HL-60 (cell line): ENCODE measurements around the gene VPS35.

Experiments used
- DNase-seq, 2 experiments: peaks; one replicate each; pipeline ENCODE4 v3.0.0-alpha.2; 2010 to 2020; ENCODE audit warnings: low read depth in 1 of 2, low spot score in 1 of 2
- H3K27ac ChIP-seq: fragments of 250-450 bp; sonication (Bioruptor Pico); replicated peaks from 2 replicates; pipeline ENCODE4 v1.5.1; 2020; ENCODE audit warnings: mild to moderate bottlenecking, moderate library complexity
- H3K27me3 ChIP-seq: fragments of 250-450 bp; sonication (Bioruptor Pico); 2 replicates; pipeline ENCODE4 v1.5.1; 2021; ENCODE audit warnings: mild to moderate bottlenecking, moderate library complexity; ENCODE audit not compliant: insufficient read depth, poor library complexity, severe bottlenecking
- H3K4me3 ChIP-seq: replicated peaks from 2 replicates; pipeline ENCODE4 v1.5.1; 2011; ENCODE audit warnings: mild to moderate bottlenecking, control low read depth, low read length; ENCODE audit not compliant: insufficient read depth
- GABPA ChIP-seq: IDR thresholded peaks from 2 replicates; pipeline ENCODE4 v1.6.1; 2012; ENCODE audit warnings: low read depth
- POLR2AphosphoS5 ChIP-seq: IDR thresholded peaks from 2 replicates; pipeline ENCODE4 v1.6.1; 2012; ENCODE audit warnings: low read depth
- SPI1 ChIP-seq: IDR thresholded peaks from 2 replicates; pipeline ENCODE4 v1.6.1; 2012; ENCODE audit warnings: low read depth, mild to moderate bottlenecking, borderline replicate concordance
- TF ChIP-seq, protein P1 (sequence below): IDR thresholded peaks from 2 replicates; pipeline ENCODE4 v1.6.1; 2012; ENCODE audit warnings: low read depth; ENCODE audit not compliant: insufficient replicate concordance
- TF ChIP-seq, protein P2 (sequence below): IDR thresholded peaks from one replicate; pipeline ENCODE4 v1.5.1; 2011; ENCODE audit warnings: low read length, control low read depth, inconsistent platforms; ENCODE audit not compliant: insufficient read depth

VPS35 gene

DNA sequence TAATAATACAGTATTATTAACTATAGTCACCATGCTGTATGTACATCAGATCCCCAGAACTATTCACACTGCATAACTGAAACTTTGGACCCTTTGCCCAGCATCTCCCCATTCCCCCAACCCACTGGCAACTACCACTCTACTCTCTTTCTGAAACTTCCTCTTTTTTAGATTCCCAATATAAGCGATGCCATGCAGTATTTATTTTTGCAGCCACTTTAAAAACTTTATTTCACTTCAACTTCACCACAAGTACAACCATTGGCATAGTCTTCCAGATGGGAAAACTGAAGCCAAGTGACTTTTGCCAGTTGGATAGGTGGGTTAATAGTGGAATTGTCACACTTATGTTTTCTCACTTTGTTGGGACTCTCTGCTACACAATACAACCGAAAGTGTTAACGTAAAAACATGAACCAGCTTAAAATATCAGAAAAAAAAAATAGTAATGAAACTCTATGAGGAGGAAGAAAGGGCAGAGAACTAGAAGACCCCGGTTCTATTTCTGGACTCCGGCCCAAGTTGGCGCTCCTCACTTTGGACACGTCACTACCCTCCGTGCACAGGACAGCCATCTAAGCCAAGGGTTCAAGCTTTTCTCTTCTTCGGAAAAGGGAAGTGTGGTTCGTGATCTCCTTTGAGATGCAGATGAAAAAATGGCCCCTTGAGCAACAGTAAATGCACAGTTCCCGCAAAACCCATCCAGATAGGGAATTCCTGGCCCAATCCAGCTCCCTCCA lies 68.5 kb downstream of the VPS35 start:
- Histone ChIP-seq H3K27me3 (no peaks in the 10 kb centered on the region), H3K4me3 (peak overlapping the region; percentile 97), H3K27ac (peak overlapping the region; percentile 99)
- peak; percentile 92 for TF ChIP-seq SPI1
- TF ChIP-seq, protein P1, sequence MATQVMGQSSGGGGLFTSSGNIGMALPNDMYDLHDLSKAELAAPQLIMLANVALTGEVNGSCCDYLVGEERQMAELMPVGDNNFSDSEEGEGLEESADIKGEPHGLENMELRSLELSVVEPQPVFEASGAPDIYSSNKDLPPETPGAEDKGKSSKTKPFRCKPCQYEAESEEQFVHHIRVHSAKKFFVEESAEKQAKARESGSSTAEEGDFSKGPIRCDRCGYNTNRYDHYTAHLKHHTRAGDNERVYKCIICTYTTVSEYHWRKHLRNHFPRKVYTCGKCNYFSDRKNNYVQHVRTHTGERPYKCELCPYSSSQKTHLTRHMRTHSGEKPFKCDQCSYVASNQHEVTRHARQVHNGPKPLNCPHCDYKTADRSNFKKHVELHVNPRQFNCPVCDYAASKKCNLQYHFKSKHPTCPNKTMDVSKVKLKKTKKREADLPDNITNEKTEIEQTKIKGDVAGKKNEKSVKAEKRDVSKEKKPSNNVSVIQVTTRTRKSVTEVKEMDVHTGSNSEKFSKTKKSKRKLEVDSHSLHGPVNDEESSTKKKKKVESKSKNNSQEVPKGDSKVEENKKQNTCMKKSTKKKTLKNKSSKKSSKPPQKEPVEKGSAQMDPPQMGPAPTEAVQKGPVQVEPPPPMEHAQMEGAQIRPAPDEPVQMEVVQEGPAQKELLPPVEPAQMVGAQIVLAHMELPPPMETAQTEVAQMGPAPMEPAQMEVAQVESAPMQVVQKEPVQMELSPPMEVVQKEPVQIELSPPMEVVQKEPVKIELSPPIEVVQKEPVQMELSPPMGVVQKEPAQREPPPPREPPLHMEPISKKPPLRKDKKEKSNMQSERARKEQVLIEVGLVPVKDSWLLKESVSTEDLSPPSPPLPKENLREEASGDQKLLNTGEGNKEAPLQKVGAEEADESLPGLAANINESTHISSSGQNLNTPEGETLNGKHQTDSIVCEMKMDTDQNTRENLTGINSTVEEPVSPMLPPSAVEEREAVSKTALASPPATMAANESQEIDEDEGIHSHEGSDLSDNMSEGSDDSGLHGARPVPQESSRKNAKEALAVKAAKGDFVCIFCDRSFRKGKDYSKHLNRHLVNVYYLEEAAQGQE, result no peak
- peak; percentile 52 to 63 for DNase-seq

DNA sequence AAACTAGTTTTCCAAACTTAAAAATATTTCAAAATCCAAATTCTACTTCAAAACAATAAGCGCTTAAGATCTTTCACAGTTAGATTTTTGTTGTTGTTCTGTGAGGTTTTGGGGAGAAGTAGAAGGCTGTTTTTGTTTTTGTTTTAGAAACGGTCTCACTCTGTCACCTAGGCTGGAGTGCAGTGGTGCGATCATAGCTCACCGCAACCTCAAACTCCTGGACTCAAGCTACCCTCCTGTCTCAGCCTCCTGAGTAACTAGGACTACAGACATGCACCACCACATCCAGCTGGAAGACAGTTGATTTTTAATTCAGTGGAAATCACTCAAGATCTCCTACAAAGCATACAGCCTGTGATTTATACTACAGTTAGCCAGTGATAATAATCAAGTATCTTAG lies 70.5 kb downstream of the VPS35 start:
- Histone ChIP-seq H3K27me3 (no peaks in the 10 kb centered on the region), H3K4me3 (no peak overlapping the region), H3K27ac (no peak overlapping the region)
- no peak for DNase-seq
- TF ChIP-seq GABPA (no peak), POLR2AphosphoS5 (no peak), SPI1 (no peak)
- TF ChIP-seq, protein P1, result no peak
- TF ChIP-seq, protein P2, sequence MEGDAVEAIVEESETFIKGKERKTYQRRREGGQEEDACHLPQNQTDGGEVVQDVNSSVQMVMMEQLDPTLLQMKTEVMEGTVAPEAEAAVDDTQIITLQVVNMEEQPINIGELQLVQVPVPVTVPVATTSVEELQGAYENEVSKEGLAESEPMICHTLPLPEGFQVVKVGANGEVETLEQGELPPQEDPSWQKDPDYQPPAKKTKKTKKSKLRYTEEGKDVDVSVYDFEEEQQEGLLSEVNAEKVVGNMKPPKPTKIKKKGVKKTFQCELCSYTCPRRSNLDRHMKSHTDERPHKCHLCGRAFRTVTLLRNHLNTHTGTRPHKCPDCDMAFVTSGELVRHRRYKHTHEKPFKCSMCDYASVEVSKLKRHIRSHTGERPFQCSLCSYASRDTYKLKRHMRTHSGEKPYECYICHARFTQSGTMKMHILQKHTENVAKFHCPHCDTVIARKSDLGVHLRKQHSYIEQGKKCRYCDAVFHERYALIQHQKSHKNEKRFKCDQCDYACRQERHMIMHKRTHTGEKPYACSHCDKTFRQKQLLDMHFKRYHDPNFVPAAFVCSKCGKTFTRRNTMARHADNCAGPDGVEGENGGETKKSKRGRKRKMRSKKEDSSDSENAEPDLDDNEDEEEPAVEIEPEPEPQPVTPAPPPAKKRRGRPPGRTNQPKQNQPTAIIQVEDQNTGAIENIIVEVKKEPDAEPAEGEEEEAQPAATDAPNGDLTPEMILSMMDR, result no peak

DNA sequence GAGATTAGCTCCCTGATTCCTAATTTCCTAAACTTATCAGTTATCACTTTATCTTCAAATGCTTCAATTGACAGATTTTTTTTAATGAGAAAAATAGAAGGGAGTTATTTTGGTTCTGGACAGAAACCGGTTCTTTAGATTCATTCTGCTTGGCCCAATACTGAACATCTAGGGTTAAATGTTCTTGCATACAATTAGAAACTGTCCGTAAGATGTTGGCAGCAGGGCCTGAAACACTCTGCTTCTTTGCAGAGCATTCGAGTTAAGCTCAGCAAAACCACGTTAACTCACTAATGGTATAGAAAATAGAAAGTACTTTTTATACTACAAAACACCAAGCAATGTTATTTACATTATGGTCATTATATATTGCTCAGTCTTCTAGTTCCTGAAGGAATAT lies 75.0 kb downstream of the VPS35 start:
- H3K27ac ChIP-seq, result no peak overlapping the region
- no peak for DNase-seq
- no peak overlapping the region for H3K4me3 ChIP-seq
- TF ChIP-seq, protein P1, result no peak
- no peak for TF ChIP-seq POLR2AphosphoS5
- TF ChIP-seq, protein P2, result no peak
- no peak for TF ChIP-seq SPI1
- no peak for TF ChIP-seq GABPA
- H3K27me3 ChIP-seq, result no peaks in the 10 kb centered on the region
